HEK293 (cell line): ENCODE measurements around the gene AKAP8L.

Source experiments
- CTCF ChIP-seq: fragments of 450-650 bp; formaldehyde crosslinking; IDR thresholded peaks from 2 replicates; pipeline ENCODE4 v1.5.1; 2016; ENCODE audit warnings: missing biosample characterization, missing genetic modification characterization
- TCF7L2 ChIP-seq: IDR thresholded peaks from 2 replicates; pipeline ENCODE4 v1.6.1; 2011; ENCODE audit warnings: low read depth, mild to moderate bottlenecking, inconsistent platforms, low read length, moderate library complexity, borderline replicate concordance
- ZNF473 ChIP-seq: fragments of 450-650 bp; formaldehyde crosslinking; IDR thresholded peaks from 2 replicates; pipeline ENCODE4 v1.5.1; 2017; ENCODE audit warnings: missing biosample characterization, missing genetic modification characterization
- TF ChIP-seq, protein P1 (sequence below): fragments of 450-650 bp; formaldehyde crosslinking; IDR thresholded peaks from 2 replicates; pipeline ENCODE4 v1.5.1; 2017; ENCODE audit warnings: missing biosample characterization, missing genetic modification characterization

DNA sequence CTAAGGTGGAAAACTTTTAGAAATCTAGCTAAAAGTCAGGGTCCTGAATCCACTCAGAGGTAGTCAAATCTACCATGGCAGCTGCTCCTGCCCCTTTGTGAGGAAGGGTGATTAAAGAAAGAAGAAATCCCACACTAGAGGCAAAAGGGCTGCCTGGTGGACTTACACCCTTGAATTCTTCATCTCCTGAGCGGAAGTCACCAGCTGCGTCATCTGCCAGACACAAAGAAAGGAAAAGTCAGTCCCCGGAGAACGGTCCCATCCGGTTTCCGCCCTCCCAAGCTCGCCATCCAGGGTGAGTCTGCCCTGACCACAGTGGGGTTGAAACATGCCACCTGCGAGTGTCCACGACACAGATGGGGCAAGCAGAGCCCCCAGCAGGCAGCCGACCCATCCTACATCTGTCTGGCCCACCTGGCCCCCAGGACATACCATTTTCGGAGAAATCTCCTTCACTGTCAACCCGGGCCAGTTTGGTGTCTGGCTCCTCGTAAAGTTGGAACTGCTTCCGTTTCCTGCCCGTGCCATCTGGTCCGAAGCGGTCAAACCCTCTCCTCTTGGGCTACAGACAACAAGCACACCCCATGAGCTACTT is 46.9 kb downstream of the AKAP8L start:
- no peak for TF ChIP-seq CTCF (tag by site-specific recombination)
- no peak for TF ChIP-seq TCF7L2
- TF ChIP-seq, protein P1, sequence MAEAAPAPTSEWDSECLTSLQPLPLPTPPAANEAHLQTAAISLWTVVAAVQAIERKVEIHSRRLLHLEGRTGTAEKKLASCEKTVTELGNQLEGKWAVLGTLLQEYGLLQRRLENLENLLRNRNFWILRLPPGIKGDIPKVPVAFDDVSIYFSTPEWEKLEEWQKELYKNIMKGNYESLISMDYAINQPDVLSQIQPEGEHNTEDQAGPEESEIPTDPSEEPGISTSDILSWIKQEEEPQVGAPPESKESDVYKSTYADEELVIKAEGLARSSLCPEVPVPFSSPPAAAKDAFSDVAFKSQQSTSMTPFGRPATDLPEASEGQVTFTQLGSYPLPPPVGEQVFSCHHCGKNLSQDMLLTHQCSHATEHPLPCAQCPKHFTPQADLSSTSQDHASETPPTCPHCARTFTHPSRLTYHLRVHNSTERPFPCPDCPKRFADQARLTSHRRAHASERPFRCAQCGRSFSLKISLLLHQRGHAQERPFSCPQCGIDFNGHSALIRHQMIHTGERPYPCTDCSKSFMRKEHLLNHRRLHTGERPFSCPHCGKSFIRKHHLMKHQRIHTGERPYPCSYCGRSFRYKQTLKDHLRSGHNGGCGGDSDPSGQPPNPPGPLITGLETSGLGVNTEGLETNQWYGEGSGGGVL (tag by site-specific recombination): no peak
- no peak for TF ChIP-seq ZNF473 (tag by site-specific recombination)
